Measurements from ENCODE around the gene RPGRIP1. TPM values are rescaled to one million over a fixed set of nuclear protein-coding genes. Genes with fewer than 3 reads are reported as not detected.

RPGRIP1 gene
- total RNA-seq, 4 donors from 2014 or later = 0.21 to 2.6 TPM; not detected in 2

GRCh38 chr14:21256539-21257393 lies 23.1 kb upstream of the RPGRIP1 start:
- no peak overlapping the region for H3K4me3 ChIP-seq (ENCODE audit: low read depth, poor library complexity, severe bottlenecking)
- intact Hi-C loops (cut with DNase I; ENCODE audit: low total_unique reads) = no loop called here
- WGBS, 2 donors = 89 to 91% methylated on average over 10 of the region's 10 CpGs
- no peak for DNase-seq (ENCODE audit: low spot score in 2 of 2)
- TF ChIP-seq CTCF (IDR thresholded peaks at IDR 0.05) (no peak), POLR2A (IDR thresholded peaks at IDR 0.05) (no peak)

GRCh38 chr14:21257394-21257909 lies 22.4 kb upstream of the RPGRIP1 start:
- 30 to 35% methylated on average over 7 of the region's 7 CpGs for WGBS, 2 donors
- no peak for DNase-seq (ENCODE audit: low spot score in 2 of 2)
- no peak for TF ChIP-seq POLR2A (IDR thresholded peaks at IDR 0.05)
- no peak for TF ChIP-seq CTCF (IDR thresholded peaks at IDR 0.05)
- no peak overlapping the region for H3K4me3 ChIP-seq (ENCODE audit: low read depth, poor library complexity, severe bottlenecking)
- intact Hi-C loops (cut with DNase I; ENCODE audit: low total_unique reads) = no loop called here

- no peak for DNase-seq (ENCODE audit: low spot score in 2 of 2)
- intact Hi-C loops (cut with DNase I; ENCODE audit: low total_unique reads) = no loop called here
- WGBS, 2 donors = 82 to 91% methylated on average over 10 of the region's 10 CpGs
- no peak overlapping the region for H3K4me3 ChIP-seq (ENCODE audit: low read depth, poor library complexity, severe bottlenecking)
- TF ChIP-seq CTCF (IDR thresholded peaks at IDR 0.05) (no peak), POLR2A (IDR thresholded peaks at IDR 0.05) (no peak)
Observed at GRCh38 chr14:21258005-21258888, 21.6 kb upstream of the RPGRIP1 start.

GRCh38 chr14:21258889-21259787 lies 20.7 kb upstream of the RPGRIP1 start:
- DNase-seq (ENCODE audit: low spot score in 2 of 2) = no peak
- 82 to 87% methylated on average over 5 of the region's 5 CpGs for WGBS, 2 donors
- intact Hi-C loops (cut with DNase I; ENCODE audit: low total_unique reads) = no loop called here
- TF ChIP-seq CTCF (IDR thresholded peaks at IDR 0.05) = no peak
- no peak for TF ChIP-seq POLR2A (IDR thresholded peaks at IDR 0.05)
- no peak overlapping the region for H3K4me3 ChIP-seq (ENCODE audit: low read depth, poor library complexity, severe bottlenecking)

GRCh38 chr14:21261824-21262223 lies 18.1 kb upstream of the RPGRIP1 start:
- intact Hi-C loops (cut with DNase I; ENCODE audit: low total_unique reads) = no loop called here
- no peak overlapping the region for H3K4me3 ChIP-seq (ENCODE audit: low read depth, poor library complexity, severe bottlenecking)
- WGBS, 2 donors = 68 to 73% methylated on average over 1 of the region's 1 CpG
- DNase-seq (ENCODE audit: low spot score in 2 of 2) = no peak
- TF ChIP-seq POLR2A (IDR thresholded peaks at IDR 0.05) (no peak), CTCF (IDR thresholded peaks at IDR 0.05) (no peak)
